Glutamatergic neuron (in vitro differentiated cells): ENCODE measurements around the gene RDH14. TPM values are rescaled to one million over a fixed set of nuclear protein-coding genes. Genes with fewer than 3 reads are reported as not detected.

Experiments
- DNase-seq: peaks from one replicate; pipeline ENCODE4 v3.0.0; 2022
- H3K27ac Mint-ChIP-seq: one replicate; pipeline ENCODE4 v1.8.0; 2020; ENCODE audit warnings: mild to moderate bottlenecking, mixed read lengths, inconsistent platforms; ENCODE audit not compliant: unreplicated experiment
- H3K27me3 Mint-ChIP-seq: one replicate; pipeline ENCODE4 v1.8.0; 2020; ENCODE audit warnings: mild to moderate bottlenecking, moderate library complexity, mixed read lengths, inconsistent platforms; ENCODE audit not compliant: unreplicated experiment
- H3K36me3 Mint-ChIP-seq: one replicate; pipeline ENCODE4 v1.8.0; 2020; ENCODE audit warnings: mild to moderate bottlenecking, mixed read lengths, inconsistent platforms; ENCODE audit not compliant: unreplicated experiment
- H3K4me1 Mint-ChIP-seq: one replicate; pipeline ENCODE4 v1.8.0; 2020; ENCODE audit warnings: mild to moderate bottlenecking, low read depth, mixed read lengths, inconsistent platforms; ENCODE audit not compliant: unreplicated experiment
- H3K4me3 Mint-ChIP-seq: one replicate; pipeline ENCODE4 v1.8.0; 2020; ENCODE audit warnings: mild to moderate bottlenecking, mixed read lengths, inconsistent platforms; ENCODE audit not compliant: unreplicated experiment
- H3K9me3 Mint-ChIP-seq: one replicate; pipeline ENCODE4 v1.8.0; 2020; ENCODE audit warnings: mild to moderate bottlenecking, moderate library complexity, mixed read lengths, inconsistent platforms; ENCODE audit not compliant: unreplicated experiment
- CTCF ChIP-seq: fragments of 200-600 bp; sonication (generic); IDR thresholded peaks from one replicate; pipeline ENCODE4 v1.5.0; 2021; ENCODE audit not compliant: partially characterized antibody, unreplicated experiment
- total RNA-seq: library from RNA; stranded (reverse); fragmentation: NEBNext Ultra II Directional; extraction: Animal tissue kit (Norgen Biotek cat#: 25700); gene quantifications from one replicate; pipeline ENCODE4 v1.2.1, GENCODE V29; 2021; ENCODE audit not compliant: unreplicated experiment

RDH14 gene
- total RNA-seq, 1 donor from 2014 or later, result 9.1 TPM

- H3K4me3 Mint-ChIP-seq, result no peak overlapping the region
- H3K27me3 Mint-ChIP-seq, result no peaks in the 10 kb centered on the region
- H3K4me1 Mint-ChIP-seq, result no peaks in the 10 kb centered on the region
- no peak overlapping the region for H3K27ac Mint-ChIP-seq
- no peaks in the 10 kb centered on the region for H3K36me3 Mint-ChIP-seq
- no peaks in the 10 kb centered on the region for H3K9me3 Mint-ChIP-seq
- DNase-seq, result no peak
- no peak for TF ChIP-seq CTCF
Measured at GRCh38 chr2:18596993-18597392, 36.5 kb upstream of the RDH14 start.

- no peak overlapping the region for H3K27ac Mint-ChIP-seq
- H3K36me3 Mint-ChIP-seq, result no peaks in the 10 kb centered on the region
- H3K4me3 Mint-ChIP-seq, result no peak overlapping the region
- TF ChIP-seq CTCF, result no peak
- no peaks in the 10 kb centered on the region for H3K4me1 Mint-ChIP-seq
- H3K9me3 Mint-ChIP-seq, result no peaks in the 10 kb centered on the region
- H3K27me3 Mint-ChIP-seq, result no peaks in the 10 kb centered on the region
- DNase-seq, result no peak
Measured at GRCh38 chr2:18593496-18593895, 33.0 kb upstream of the RDH14 start.

- TF ChIP-seq CTCF, result no peak
- no peak overlapping the region for H3K4me3 Mint-ChIP-seq
- no peaks in the 10 kb centered on the region for H3K4me1 Mint-ChIP-seq
- H3K9me3 Mint-ChIP-seq, result no peaks in the 10 kb centered on the region
- no peak for DNase-seq
- no peaks in the 10 kb centered on the region for H3K27me3 Mint-ChIP-seq
- no peaks in the 10 kb centered on the region for H3K36me3 Mint-ChIP-seq
- H3K27ac Mint-ChIP-seq, result no peak overlapping the region
Measured at GRCh38 chr2:18592372-18592771, 31.9 kb upstream of the RDH14 start.

GRCh38 chr2:18589354-18589753 lies 28.9 kb upstream of the RDH14 start, which contains the start of gene NT5C1B:
TSS of gene NT5C1B (minus strand) at chr2:18589569. CDS start at chr2:18589468, 101 bp downstream.
- no peak within 1 kb of the TSS for H3K27ac Mint-ChIP-seq
- H3K4me3 Mint-ChIP-seq, result no peak within 1 kb of the TSS
- H3K4me1 Mint-ChIP-seq, result no peaks in the 10 kb centered on the region
- H3K36me3 Mint-ChIP-seq, result no peaks in the 10 kb centered on the region
- DNase-seq, result no peak
- no peak for TF ChIP-seq CTCF
- no peaks in the 10 kb centered on the region for H3K27me3 Mint-ChIP-seq
- no peaks in the 10 kb centered on the region for H3K9me3 Mint-ChIP-seq

- no peak overlapping the region for H3K27ac Mint-ChIP-seq
- H3K4me1 Mint-ChIP-seq, result no peaks in the 10 kb centered on the region
- TF ChIP-seq CTCF, result no peak
- no peaks in the 10 kb centered on the region for H3K9me3 Mint-ChIP-seq
- no peaks in the 10 kb centered on the region for H3K36me3 Mint-ChIP-seq
- no peaks in the 10 kb centered on the region for H3K27me3 Mint-ChIP-seq
- H3K4me3 Mint-ChIP-seq, result no peak overlapping the region
- no peak for DNase-seq
Measured at GRCh38 chr2:18588802-18589201, 28.3 kb upstream of the RDH14 start.
